HepG2 (cell line): ENCODE measurements around the gene ABHD6. TPM values are rescaled to one million over a fixed set of nuclear protein-coding genes. Genes with fewer than 3 reads are reported as not detected.

ENCODE experiments used
- ATAC-seq: fragments of 200-7000 bp; cut with Tn5 transposase; 3 replicates; pipeline ENCODE4 v1.9.1; 2020; ENCODE audit warnings: mild to moderate bottlenecking, moderate library complexity
- BruUV-seq: library from RNA; stranded (reverse); fragments of 400-500 nt; replicated peaks from 2 replicates; lab custom pipeline; 2021; lab: Mats Ljungman, UMichigan
- CTCF ChIA-PET: fragments of 300-600 bp; formaldehyde crosslinking; extraction: SDS; loops from one replicate; lab custom pipeline; 2021; ENCODE audit warnings: low total read pairs, inconsistent platforms, low intra/inter-chr PET ratio; lab: Yijun Ruan, JAX
- POLR2A ChIA-PET: fragments of 350-600 bp; sonication (Branson Sonifier 250); formaldehyde crosslinking; loops from one replicate; lab custom pipeline; 2020; ENCODE audit warnings: antibody characterized with exemption, inconsistent platforms; lab: Yijun Ruan, JAX
- DNase-seq: peaks from one replicate; pipeline ENCODE4 v3.0.0-alpha.2; 2015; ENCODE audit warnings: low spot score
- FAIRE-seq: peaks from 3 replicates; lab custom pipeline; 2011; peaks lifted over from hg19 to GRCh38; lab: Jason Lieb, UNC
- H2AFZ ChIP-seq: one replicate; pipeline ENCODE4 v1.6.1; 2011; ENCODE audit warnings: low read length, inconsistent platforms
- H3K27ac ChIP-seq: fragments of 300-600 bp; 3 replicates; pipeline ENCODE4 v1.8.0; 2011; ENCODE audit warnings: mixed run types, mild to moderate bottlenecking, mixed read lengths, low read length, inconsistent platforms; ENCODE audit not compliant: insufficient read depth; ENCODE audit errors: extremely low read length
- H3K27me3 ChIP-seq, 2 experiments: fragments of 200-600 bp in 1 of 2; 2 replicates in 1 of 2; 3 replicates in 1 of 2; pipeline versions ENCODE4 v1.6.0 to v1.8.0; 2011; ENCODE audit warnings: low read length in 2 of 2, mild to moderate bottlenecking in 2 of 2, moderate library complexity in 2 of 2, inconsistent platforms in 1 of 2; ENCODE audit not compliant: insufficient read depth in 2 of 2, control insufficient read depth in 1 of 2
- H3K36me3 ChIP-seq, 2 experiments: fragments of 200-600 bp in 1 of 2; replicated peaks in 1 of 2; 2 replicates in 1 of 2; 3 replicates in 1 of 2; pipeline versions ENCODE4 v1.5.1 to v1.8.0; 2011; ENCODE audit warnings: low read length in 2 of 2, inconsistent platforms in 1 of 2; ENCODE audit not compliant: insufficient read depth in 2 of 2, control insufficient read depth in 1 of 2
- H3K4me1 ChIP-seq: 2 replicates; pipeline ENCODE4 v1.5.1; 2012; ENCODE audit warnings: low read length, inconsistent platforms; ENCODE audit not compliant: insufficient read depth
- H3K4me2 ChIP-seq: 2 replicates; pipeline ENCODE4 v1.6.0; 2011; ENCODE audit warnings: low read depth, low read length, inconsistent platforms
- H3K4me3 ChIP-seq, 3 experiments: fragments of 200-600 bp in 1 of 3; sonication (generic), shearing (Covaris generic) in 1 of 3; replicated peaks in 1 of 3; 2 replicates each; pipeline ENCODE4 v1.5.1; 2011 to 2016; ENCODE audit warnings: low read length in 3 of 3, inconsistent platforms in 2 of 3, low read depth in 2 of 3, mild to moderate bottlenecking in 2 of 3, control low read depth in 1 of 3, mixed read lengths in 1 of 3; ENCODE audit not compliant: insufficient read depth in 1 of 3
- H3K79me2 ChIP-seq: one replicate; pipeline ENCODE4 v1.6.1; 2011; ENCODE audit warnings: low read length, inconsistent platforms; ENCODE audit not compliant: insufficient read depth
- H3K9ac ChIP-seq: 2 replicates; pipeline ENCODE4 v1.6.0; 2011; ENCODE audit warnings: mild to moderate bottlenecking, low read depth, low read length, inconsistent platforms; ENCODE audit not compliant: insufficient read depth
- H3K9me3 ChIP-seq: 2 replicates; pipeline ENCODE4 v1.5.1; 2012; ENCODE audit warnings: mild to moderate bottlenecking, low read length
- H4K20me1 ChIP-seq: 2 replicates; pipeline ENCODE4 v1.6.0; 2011; ENCODE audit warnings: inconsistent platforms, mild to moderate bottlenecking, low read length, moderate library complexity; ENCODE audit not compliant: insufficient read depth
- KDM6A ChIP-seq: IDR thresholded peaks from 2 replicates; pipeline ENCODE4 v1.6.1; 2016; ENCODE audit warnings: low read depth
- KLF16 ChIP-seq, 2 experiments: sonication (generic) in 1 of 2; formaldehyde crosslinking in 1 of 2; IDR thresholded peaks; 2 replicates each; pipeline versions ENCODE4 v1.6.1 to v1.8.0; 2016 to 2023; ENCODE audit warnings: missing genetic modification reagents in 2 of 2, missing compliant biosample characterization in 1 of 2
- LCORL ChIP-seq, 2 experiments: fragments of 450-650 bp in 1 of 2; sonication (generic) in 1 of 2; formaldehyde crosslinking in 1 of 2; IDR thresholded peaks; 2 replicates each; pipeline versions ENCODE4 v1.5.0 to v1.6.1; 2017 to 2020; ENCODE audit warnings: antibody characterized with exemption in 1 of 2, missing genetic modification reagents in 1 of 2
- MNT ChIP-seq: fragments of 450-650 bp; IDR thresholded peaks from 2 replicates; pipeline ENCODE4 v1.6.1; 2016
- MYPOP ChIP-seq: sonication (generic); formaldehyde crosslinking; IDR thresholded peaks from 2 replicates; pipeline ENCODE4 v1.8.1; 2023; ENCODE audit warnings: mild to moderate bottlenecking, moderate library complexity, missing genetic modification reagents
- PAX8 ChIP-seq: sonication (generic); formaldehyde crosslinking; IDR thresholded peaks from 2 replicates; pipeline ENCODE4 v1.8.0; 2022; ENCODE audit warnings: mild to moderate bottlenecking, missing genetic modification reagents, borderline replicate concordance
- REXO4 ChIP-seq: sonication (generic); formaldehyde crosslinking; IDR thresholded peaks from 2 replicates; pipeline ENCODE4 v1.8.0; 2022; ENCODE audit warnings: missing genetic modification reagents, mild to moderate bottlenecking, borderline replicate concordance
- TFDP2 ChIP-seq: sonication (generic); formaldehyde crosslinking; IDR thresholded peaks from 2 replicates; pipeline ENCODE4 v1.4.0; 2020; ENCODE audit warnings: missing genetic modification reagents
- TRIM22 ChIP-seq: fragments of 450-650 bp; IDR thresholded peaks from 2 replicates; pipeline ENCODE4 v1.6.1; 2017
- TRIM24 ChIP-seq: sonication (generic); formaldehyde crosslinking; IDR thresholded peaks from 2 replicates; pipeline ENCODE4 v1.8.0; 2022; ENCODE audit warnings: mild to moderate bottlenecking, missing genetic modification reagents
- ZNF282 ChIP-seq: fragments of 450-650 bp; IDR thresholded peaks from 2 replicates; pipeline ENCODE4 v1.6.1; 2018; ENCODE audit not compliant: partially characterized antibody
- ZNF616 ChIP-seq: sonication (generic); formaldehyde crosslinking; IDR thresholded peaks from 2 replicates; pipeline ENCODE4 v1.5.0; 2020; ENCODE audit warnings: low read depth, mild to moderate bottlenecking, missing genetic modification reagents
- ZNF776 ChIP-seq: sonication (generic); formaldehyde crosslinking; IDR thresholded peaks from 2 replicates; pipeline ENCODE4 v1.4.0; 2020; ENCODE audit warnings: mild to moderate bottlenecking, missing genetic modification reagents
- ZNF781 ChIP-seq: sonication (generic); formaldehyde crosslinking; IDR thresholded peaks from 2 replicates; pipeline ENCODE4 v1.5.1; 2020; ENCODE audit warnings: borderline replicate concordance, mild to moderate bottlenecking, missing genetic modification reagents; ENCODE audit errors: not compliant biosample characterization
- ZSCAN31 ChIP-seq: sonication (generic); formaldehyde crosslinking; IDR thresholded peaks from 2 replicates; pipeline ENCODE4 v1.5.0; 2020; ENCODE audit warnings: low read depth, mild to moderate bottlenecking, missing genetic modification reagents
- WGBS: methylation state at CpG from one replicate; pipeline ENCODE4 v1.1.6; 2017; ENCODE audit warnings: low lambda C conversion rate; 5-methylcytosine and 5-hydroxymethylcytosine counted together
- in situ Hi-C: cut with HindIII; loops from 2 replicates; pipeline ENCODE4 v1.10.0; 2017; ENCODE audit warnings: low pct_unique_long_range_greater_than_20kb; ENCODE audit not compliant: extremely low pct_ligation_motif_present
- intact Hi-C: fragments of 100-400 bp; cut with micrococcal nuclease; formaldehyde crosslinking; loops from one replicate; pipeline ENCODE4 v1.10.0; 2022; ENCODE audit not compliant: unreplicated experiment
- polyA plus RNA-seq, 8 experiments: library from polyadenylated mRNA; depleted of rRNA in 3 of 8; stranded (reverse) in 7 of 8; unstranded in 1 of 8; fragments of >200 nt; fragmentation: Illumina TruSeq in 4 of 8; extraction: Trizol in 4 of 8; gene quantifications; 2 replicates each; pipeline versions ENCODE4 v1.2.1 to v1.2.3, GENCODE V29; 2011 to 2016; ENCODE audit warnings: low read depth in 4 of 8, missing spikeins in 1 of 8, mixed read lengths in 1 of 8; ENCODE audit not compliant: insufficient read depth in 1 of 8
- total RNA-seq, 5 experiments: library from RNA; depleted of rRNA; stranded (reverse); fragments of >200 nt; fragmentation: Illumina TruSeq; extraction: Trizol; gene quantifications; 2 replicates each; pipeline ENCODE4 v1.2.3, GENCODE V29; 2016; ENCODE audit warnings: low read depth in 1 of 5

Gene ABHD6
- total and polyA plus RNA-seq, 2 of the 13 experiments (the other 11 are each of a cell fraction or from before 2014, with no cell fraction given) = 9.0 to 17.2 TPM

- intact Hi-C loops = no loop called here
- Histone ChIP-seq H3K79me2 (no peaks in the 10 kb centered on the region), H3K9ac (no peak overlapping the region), H3K9me3 (no peaks in the 10 kb centered on the region), H3K36me3 (no peaks in the 10 kb centered on the region), H3K4me3 (no peak overlapping the region), H3K27ac (peak overlapping the region; percentile 50), H3K27me3 (no peaks in the 10 kb centered on the region), H3K4me1 (peaks cover 97% of the 10 kb centered on the region), H2AFZ (no peak overlapping the region), H4K20me1 (no peaks in the 10 kb centered on the region), H3K4me2 (no peak overlapping the region)
- POLR2A ChIA-PET = interaction anchor here (1.0 to 1.3 kb wide), 2 partner anchors 14 to 16 kb away, joined by 3 to 4 read pairs; no protein-coding TSS in a partner anchor
- no peak for ATAC-seq
- no peak for TF ChIP-seq TRIM24 (CRISPR knock-in tag)
- no peak for TF ChIP-seq MNT
- no peak for TF ChIP-seq ZNF616 (CRISPR knock-in tag)
- TF ChIP-seq MYPOP (CRISPR knock-in tag) = no peak
- no peak for TF ChIP-seq REXO4 (CRISPR knock-in tag)
- TF ChIP-seq ZNF781 (CRISPR knock-in tag) = no peak
- TF ChIP-seq ZSCAN31 = no peak
- TF ChIP-seq KLF16 (CRISPR knock-in tag; IDR thresholded peaks at IDR 0.05) = no peak
- TF ChIP-seq ZNF282 = no peak
- no peak for TF ChIP-seq TRIM22
- no peak for TF ChIP-seq PAX8 (CRISPR knock-in tag)
- TF ChIP-seq LCORL (IDR thresholded peaks at IDR 0.05) = no peak
- no peak for TF ChIP-seq LCORL (CRISPR knock-in tag; IDR thresholded peaks at IDR 0.05)
- TF ChIP-seq TFDP2 (CRISPR knock-in tag) = no peak
- TF ChIP-seq KDM6A (CRISPR knock-in tag) = no peak
- no peak for TF ChIP-seq ZNF776 (CRISPR knock-in tag)
- no peak for DNase-seq
- in situ Hi-C loops = no loop called here
- BruUV-seq = no TSS peak
- 98% methylated on average over 4 of the region's 4 CpGs for WGBS
- CTCF ChIA-PET = no interaction called here
- FAIRE-seq = no peak
Measured at GRCh38 chr3:58203541-58203940, 34.1 kb upstream of the ABHD6 start.
